A549 (cell line): Measurements from ENCODE around the gene PAX8. TPM values are rescaled to one million over a fixed set of nuclear protein-coding genes. Genes with fewer than 3 reads are reported as not detected.
"Not testable (repeated sequence)": the region's sequence is repeated elsewhere in the genome, so short reads cannot be mapped to it uniquely, and the experiment has no call there.

Source experiments
- ATAC-seq, 2 experiments: fragments of 200-7000 bp in 1 of 2; fragments of >200 bp in 1 of 2; cut with Nextera tagmentation in 1 of 2; cut with Tn5 transposase in 1 of 2; 3 replicates each; pipeline versions ENCODE4 v1.8.0 to v1.9.1; 2018 to 2020; ENCODE audit warnings: mild to moderate bottlenecking in 1 of 2, moderate library complexity in 1 of 2
- CTCF ChIA-PET: fragments of 300-600 bp; sonication (Branson Sonifier 250); formaldehyde crosslinking; extraction: SDS; loops from one replicate; lab custom pipeline; 2021; ENCODE audit warnings: antibody characterized with exemption, inconsistent platforms; lab: Yijun Ruan, JAX
- POLR2A ChIA-PET: fragments of 350-600 bp; formaldehyde crosslinking; extraction: SDS; loops from one replicate; lab custom pipeline; 2021; ENCODE audit warnings: antibody characterized with exemption, inconsistent platforms; lab: Yijun Ruan, JAX
- DNase-seq, 2 experiments: peaks; one replicate each; pipeline versions ENCODE4 v3.0.0 to v3.0.0-alpha.2; 2011 to 2016; ENCODE audit warnings: low read depth in 1 of 2, low spot score in 1 of 2
- FAIRE-seq: peaks from 2 replicates; lab custom pipeline; 2011; peaks lifted over from hg19 to GRCh38; lab: Jason Lieb, UNC
- H3K27ac ChIP-seq, 2 experiments: fragments of >200 bp; sonication (Bioruptor Twin); formaldehyde crosslinking; 3 replicates each; pipeline ENCODE4 v1.5.1; 2016 to 2017
- H3K4me1 ChIP-seq: fragments of >200 bp; sonication (Bioruptor Twin); formaldehyde crosslinking; 3 replicates; pipeline ENCODE4 v1.6.1; 2016
- H3K4me2 ChIP-seq: fragments of >200 bp; sonication (Bioruptor Twin); formaldehyde crosslinking; 3 replicates; pipeline ENCODE4 v1.6.1; 2016
- H3K4me3 ChIP-seq: fragments of >200 bp; sonication (Bioruptor Twin); formaldehyde crosslinking; 3 replicates; pipeline ENCODE4 v1.5.1; 2016
- H3K9me3 ChIP-seq: fragments of >200 bp; sonication (Bioruptor Twin); formaldehyde crosslinking; 3 replicates; pipeline ENCODE4 v1.6.1; 2016
- BCL3 ChIP-seq: fragments of >200 bp; sonication (Bioruptor Twin); formaldehyde crosslinking; IDR thresholded peaks from 3 replicates; pipeline ENCODE4 v1.6.1; 2016
- BHLHE40 ChIP-seq: IDR thresholded peaks from 2 replicates; pipeline ENCODE4 v1.6.1; 2012; ENCODE audit warnings: low read depth, low read length, inconsistent platforms
- CEBPB ChIP-seq, 2 experiments: fragments of >200 bp in 1 of 2; sonication (Bioruptor Twin) in 1 of 2; formaldehyde crosslinking in 1 of 2; IDR thresholded peaks; 2 replicates each; pipeline ENCODE4 v1.6.1; 2012 to 2016
- CHD4 ChIP-seq: fragments of 200-600 bp; sonication (generic); IDR thresholded peaks from 2 replicates; pipeline ENCODE4 v1.6.1; 2016; ENCODE audit warnings: antibody characterized with exemption, mild to moderate bottlenecking, borderline replicate concordance
- EHF ChIP-seq: fragments of 250-450 bp; sonication (Bioruptor Pico); IDR thresholded peaks from 2 replicates; pipeline ENCODE4 v1.5.0; 2020; ENCODE audit warnings: mild to moderate bottlenecking
- ELK1 ChIP-seq: fragments of 150-350 bp; IDR thresholded peaks from 2 replicates; pipeline ENCODE4 v1.6.1; 2014; ENCODE audit warnings: low read depth, mild to moderate bottlenecking, low read length
- EP300 ChIP-seq, 2 experiments: fragments of >200 bp; sonication (Bioruptor Twin); formaldehyde crosslinking; IDR thresholded peaks; 2 replicates in 1 of 2; 3 replicates in 1 of 2; pipeline ENCODE4 v1.6.1; 2016 to 2017
- FOSL2 ChIP-seq, 2 experiments: fragments of 450-650 bp in 1 of 2; fragments of >200 bp in 1 of 2; sonication (Bioruptor Twin) in 1 of 2; formaldehyde crosslinking; IDR thresholded peaks; 2 replicates each; pipeline versions ENCODE4 v1.5.0 to v1.6.1; 2016 to 2020; ENCODE audit warnings: mild to moderate bottlenecking in 1 of 2, moderate library complexity in 1 of 2
- FOXS1 ChIP-seq: fragments of 250-450 bp; sonication (Bioruptor Pico); IDR thresholded peaks from 2 replicates; pipeline ENCODE4 v1.5.0; 2020; ENCODE audit warnings: mild to moderate bottlenecking, moderate library complexity
- HDAC2 ChIP-seq: fragments of 200-600 bp; sonication (generic); IDR thresholded peaks from 2 replicates; pipeline ENCODE4 v1.6.1; 2016
- HEYL ChIP-seq: fragments of 250-450 bp; sonication (Bioruptor Pico); IDR thresholded peaks from 2 replicates; pipeline ENCODE4 v1.8.0; 2021; ENCODE audit warnings: mild to moderate bottlenecking, moderate library complexity
- HOXB5 ChIP-seq: fragments of 250-450 bp; sonication (Bioruptor Pico); IDR thresholded peaks from 2 replicates; pipeline ENCODE4 v1.5.0; 2020; ENCODE audit warnings: mild to moderate bottlenecking, moderate library complexity
- JUN ChIP-seq, 2 experiments: fragments of >200 bp; sonication (Bioruptor Twin); formaldehyde crosslinking; IDR thresholded peaks; 2 replicates in 1 of 2; 3 replicates in 1 of 2; pipeline ENCODE4 v1.6.1; 2016 to 2017
- JUNB ChIP-seq: fragments of >200 bp; sonication (Bioruptor Twin); formaldehyde crosslinking; IDR thresholded peaks from 2 replicates; pipeline ENCODE4 v1.6.1; 2016
- MAX ChIP-seq: IDR thresholded peaks from 2 replicates; pipeline ENCODE4 v1.6.1; 2012
- NFE2L2 ChIP-seq: fragments of 150-350 bp; conservative IDR thresholded peaks from 2 replicates; pipeline ENCODE4 v1.6.1; 2014; ENCODE audit warnings: low read length
- NPAS2 ChIP-seq: fragments of 250-450 bp; sonication (Bioruptor Pico); IDR thresholded peaks from 2 replicates; pipeline ENCODE4 v1.8.0; 2022; ENCODE audit warnings: mild to moderate bottlenecking, moderate library complexity, borderline replicate concordance
- PHF8 ChIP-seq: fragments of 200-600 bp; sonication (generic); IDR thresholded peaks from 2 replicates; pipeline ENCODE4 v1.6.1; 2016; ENCODE audit warnings: low read depth, mild to moderate bottlenecking, antibody characterized with exemption, moderate library complexity, borderline replicate concordance
- RAD21 ChIP-seq, 2 experiments: fragments of >200 bp in 1 of 2; sonication (Bioruptor Twin) in 1 of 2; formaldehyde crosslinking in 1 of 2; IDR thresholded peaks in 1 of 2; conservative IDR thresholded peaks in 1 of 2; 2 replicates in 1 of 2; 3 replicates in 1 of 2; pipeline ENCODE4 v1.6.1; 2012 to 2018; ENCODE audit warnings: inconsistent platforms in 1 of 2
- RCOR1 ChIP-seq: fragments of 150-350 bp; IDR thresholded peaks from 2 replicates; pipeline ENCODE4 v1.6.1; 2014; ENCODE audit warnings: antibody characterized with exemption, low read length, low read depth
- SMC3 ChIP-seq: fragments of >200 bp; sonication (Bioruptor Twin); formaldehyde crosslinking; IDR thresholded peaks from 3 replicates; pipeline ENCODE4 v1.6.1; 2018; ENCODE audit warnings: inconsistent platforms
- TFCP2L1 ChIP-seq: fragments of 250-450 bp; sonication (Bioruptor Pico); IDR thresholded peaks from 2 replicates; pipeline ENCODE4 v1.5.0; 2021; ENCODE audit warnings: mild to moderate bottlenecking
- USF2 ChIP-seq: fragments of 450-650 bp; IDR thresholded peaks from 2 replicates; pipeline ENCODE4 v1.6.1; 2014; ENCODE audit warnings: antibody characterized with exemption
- ZC3H11A ChIP-seq: fragments of 450-650 bp; IDR thresholded peaks from 2 replicates; pipeline ENCODE4 v1.6.1; 2014; ENCODE audit warnings: antibody characterized with exemption, mild to moderate bottlenecking
- ZFP36 ChIP-seq: fragments of 450-650 bp; IDR thresholded peaks from 2 replicates; pipeline ENCODE4 v1.6.1; 2014; ENCODE audit warnings: borderline replicate concordance; ENCODE audit not compliant: partially characterized antibody
- WGBS: methylation state at CpG from one replicate; pipeline ENCODE4 v1.1.6; 2017; ENCODE audit errors: missing lambda C conversion rate; 5-methylcytosine and 5-hydroxymethylcytosine counted together
- polyA plus RNA-seq, 4 experiments: library from polyadenylated mRNA; depleted of rRNA in 3 of 4; stranded (reverse); fragments of >200 nt; fragmentation: RNase III in 1 of 4; extraction: RNeasy Plus Mini Kit Qiagen cat#74134 plus additional on column Dnase treatment in 1 of 4; gene quantifications; 2 replicates in 3 of 4; 3 replicates in 1 of 4; pipeline ENCODE4 v1.2.3, GENCODE V29; 2011 to 2017

PAX8 gene
- polyA plus RNA-seq, 2 of the 4 experiments (the other 2 are of a cell fraction), result 0.71 to 0.81 TPM

GRCh38 chr2:113285816-113286215 lies 7.1 kb upstream of the PAX8 start:
- POLR2A ChIA-PET, result no interaction called here
- 93% methylated on average over 3 of the region's 3 CpGs for WGBS
- CTCF ChIA-PET, result no interaction called here

GRCh38 chr2:113284999-113285398 lies 6.3 kb upstream of the PAX8 start:
- 34% methylated on average over 6 of the region's 6 CpGs for WGBS
- CTCF ChIA-PET, result interaction anchor here (3.1 kb wide), 1 partner anchor 44 kb away, joined by 21 read pairs; no protein-coding TSS in a partner anchor
- peaks cover 78% of the 10 kb centered on the region for H3K4me1 ChIP-seq
- peak overlapping the region; percentile 81 for H3K4me2 ChIP-seq
- POLR2A ChIA-PET; TF ChIP-seq FOSL2 (IDR thresholded peaks at IDR 0.05): not testable (repeated sequence)
- peak in 1 of 2 experiments; percentile 5; a peak in 1 of 6 replicates for ATAC-seq
- TF ChIP-seq JUNB, result peak; percentile 40
- peak; percentile 80 for TF ChIP-seq FOSL2 (CRISPR knock-in tag; IDR thresholded peaks at IDR 0.05)
- TF ChIP-seq, all 56 proteins: peak for 2; not testable (repeated sequence) for 54
- not testable (repeated sequence) for H3K4me3 ChIP-seq, H3K9me3 ChIP-seq, FAIRE-seq
- H3K27ac ChIP-seq, result peak overlapping the region; percentile 98 to 99
- peak in 1 of 2 experiments; percentile 43 for DNase-seq

More at GRCh38 chr2:113285816-113286215, 7.1 kb upstream of the PAX8 start:
- no peak for DNase-seq
- no peaks in the 10 kb centered on the region for H3K9me3 ChIP-seq
- no peak overlapping the region for H3K4me3 ChIP-seq
- H3K27ac ChIP-seq, result peak overlapping the region; percentile 98 to 99
- no peak for ATAC-seq
- peaks cover 72% of the 10 kb centered on the region for H3K4me1 ChIP-seq
- peak overlapping the region; percentile 81 for H3K4me2 ChIP-seq
- FAIRE-seq, result no peak
- no peak for TF ChIP-seq CEBPB (IDR thresholded peaks at IDR 0.05)
- no peak for TF ChIP-seq NPAS2 (CRISPR knock-in tag)

- Histone ChIP-seq H3K4me2 (peak overlapping the region; percentile 81), H3K9me3 (no peaks in the 10 kb centered on the region), H3K4me1 (peaks cover 78% of the 10 kb centered on the region), H3K27ac (peak overlapping the region; percentile 98 to 99), H3K4me3 (no peak overlapping the region)
- DNase-seq (peak in 1 of 2 experiments; percentile 14), ATAC-seq (peak in 1 of 2 experiments; percentile 1; a peak in 3 of 6 replicates), FAIRE-seq (no peak)
- CTCF ChIA-PET, result interaction anchor here (0.8 to 3.1 kb wide), 6 partner anchors 38 to 86 kb away, joined by 3 to 21 read pairs (median 6); no protein-coding TSS in a partner anchor
- WGBS, result 44% methylated on average over 1 of the region's 1 CpG
- POLR2A ChIA-PET, result interaction anchor here (0.9 to 1.4 kb wide), 4 partner anchors 39 to 55 kb away, joined by 4 to 12 read pairs (median 6); no protein-coding TSS in a partner anchor
- no peak for TF ChIP-seq HEYL (CRISPR knock-in tag)
- no peak for TF ChIP-seq NFE2L2
- TF ChIP-seq CHD4, result no peak
- TF ChIP-seq HDAC2, result no peak
- TF ChIP-seq RCOR1, result no peak
- TF ChIP-seq USF2, result no peak
- no peak for TF ChIP-seq PHF8
- TF ChIP-seq TFCP2L1 (CRISPR knock-in tag), result no peak
- no peak for TF ChIP-seq FOXS1 (CRISPR knock-in tag)
- no peak for TF ChIP-seq EHF (CRISPR knock-in tag)
These were observed 5.8 kb upstream of the PAX8 start for GRCh38 chr2:113284476-113284875.

GRCh38 chr2:113283704-113284284 lies 5.1 kb upstream of the PAX8 start:
- Histone ChIP-seq H3K27ac (peak overlapping the region; percentile 98 to 99), H3K4me1 (peaks cover 78% of the 10 kb centered on the region), H3K4me2 (peak overlapping the region; percentile 81), H3K4me3 (no peak overlapping the region), H3K9me3 (no peaks in the 10 kb centered on the region)
- POLR2A ChIA-PET, result interaction anchor here (0.6 to 1.4 kb wide), 7 partner anchors 39 to 72 kb away, joined by 3 to 12 read pairs (median 5); no protein-coding TSS in a partner anchor
- FAIRE-seq (no peak), ATAC-seq (peak; percentile 84 to 93), DNase-seq (peak; percentile 60 to 94)
- CTCF ChIA-PET, result interaction anchor here (0.7 to 3.1 kb wide), 13 partner anchors 28 to 659 kb away, joined by 3 to 21 read pairs (median 5); no protein-coding TSS in a partner anchor
- 6% methylated on average over 2 of the region's 3 CpGs for WGBS
- TF ChIP-seq ZC3H11A (no peak), BHLHE40 (no peak), BCL3 (peak; percentile 54; the same call in 2 of the 3 replicates), FOSL2 (IDR thresholded peaks at IDR 0.05) (peak; percentile 85), FOSL2 (CRISPR knock-in tag; IDR thresholded peaks at IDR 0.05) (peak; percentile 91), MAX (peak; percentile 75), CEBPB (IDR thresholded peaks at IDR 0.05) (peak in 1 of 2 experiments; percentile 24; a peak in 1 of 4 replicates), HOXB5 (CRISPR knock-in tag) (no peak), JUNB (peak; percentile 95), EP300 (IDR thresholded peaks at IDR 0.05) (peak; percentile 93 to 97; a peak in 4 of 5 replicates), SMC3 (peak; percentile 51; the same call in 2 of the 3 replicates), RAD21 (conservative IDR thresholded peaks at IDR 0.05 in 1 of 2, IDR thresholded peaks at IDR 0.05 in 1 of 2) (peak; percentile 13 to 57; a peak in 3 of 5 replicates), HDAC2 (no peak), JUN (IDR thresholded peaks at IDR 0.05) (peak; percentile 82 to 95), ELK1 (no peak), ZFP36 (no peak)
